Panc1 (cell line): ENCODE data around the gene ALDH2. TPM values are rescaled to one million over a fixed set of nuclear protein-coding genes. Genes with fewer than 3 reads are reported as not detected.
A peak's percentile ranks its signal among the peaks of the same experiment; 100 is the strongest.
"Not testable (repeated sequence)": the region's sequence is repeated elsewhere in the genome, so short reads cannot be mapped to it uniquely, and the experiment has no call there.

Experiments used
- ATAC-seq: fragments of 200-7000 bp; cut with Tn5 transposase; 2 replicates; pipeline ENCODE4 v1.9.1; 2020; ENCODE audit warnings: mild to moderate bottlenecking, moderate library complexity
- BruUV-seq: library from RNA; stranded (reverse); fragments of 400-500 nt; replicated peaks from 2 replicates; lab custom pipeline; 2021; lab: Mats Ljungman, UMichigan
- CTCF ChIA-PET: fragments of 300-600 bp; sonication (Branson Sonifier 250); formaldehyde crosslinking; loops from one replicate; lab custom pipeline; 2022; ENCODE audit warnings: antibody characterized with exemption; lab: Charles Lee
- POLR2A ChIA-PET: fragments of 300-600 bp; sonication (Branson Sonifier 250); formaldehyde crosslinking; loops from one replicate; lab custom pipeline; 2022; ENCODE audit warnings: antibody characterized with exemption; lab: Charles Lee
- DNase-seq: peaks from one replicate; pipeline ENCODE4 v3.0.0-alpha.2; 2010; ENCODE audit warnings: low read depth, low spot score
- H3K27ac ChIP-seq: 2 replicates; pipeline ENCODE4 v1.5.1; 2011; ENCODE audit warnings: mild to moderate bottlenecking, low read length, inconsistent platforms
- H3K27me3 ChIP-seq: fragments of 200-500 bp; sonication (Bioruptor generic); 2 replicates; pipeline ENCODE4 v1.6.0; 2014; ENCODE audit warnings: low read length, inconsistent platforms; ENCODE audit not compliant: control insufficient read depth, insufficient read depth
- H3K36me3 ChIP-seq: fragments of 200-500 bp; sonication (Bioruptor generic); 2 replicates; pipeline ENCODE4 v1.5.1; 2014; ENCODE audit warnings: inconsistent platforms, mild to moderate bottlenecking, low read length, moderate library complexity; ENCODE audit not compliant: control insufficient read depth, insufficient read depth
- H3K4me1 ChIP-seq: 2 replicates; pipeline ENCODE4 v1.5.1; 2011; ENCODE audit warnings: inconsistent platforms, mild to moderate bottlenecking, low read length, moderate library complexity; ENCODE audit not compliant: control insufficient read depth, insufficient read depth
- H3K4me3 ChIP-seq, 2 experiments: 2 replicates each; pipeline ENCODE4 v1.5.1; 2011 to 2012; ENCODE audit warnings: low read depth in 2 of 2, low read length in 2 of 2, mild to moderate bottlenecking in 2 of 2, inconsistent platforms in 1 of 2, moderate library complexity in 1 of 2
- H3K9me3 ChIP-seq: fragments of 200-500 bp; sonication (Bioruptor generic); 2 replicates; pipeline ENCODE4 v1.5.1; 2014; ENCODE audit warnings: low read depth, mild to moderate bottlenecking, inconsistent platforms, low read length, moderate library complexity; ENCODE audit not compliant: control insufficient read depth, insufficient read depth
- CTCF ChIP-seq: fragments of 450-650 bp; IDR thresholded peaks from 2 replicates; pipeline ENCODE4 v1.5.1; 2017; ENCODE audit warnings: mild to moderate bottlenecking
- POLR2AphosphoS5 ChIP-seq: IDR thresholded peaks from 2 replicates; pipeline ENCODE4 v1.6.1; 2012; ENCODE audit warnings: mild to moderate bottlenecking, low read depth, low read length, moderate library complexity
- REST ChIP-seq, 2 experiments: IDR thresholded peaks; 2 replicates each; pipeline ENCODE4 v1.6.1; 2011 to 2012; ENCODE audit warnings: low read depth in 2 of 2, control low read depth in 1 of 2, low read length in 1 of 2, mild to moderate bottlenecking in 1 of 2, moderate library complexity in 1 of 2; ENCODE audit not compliant: insufficient read depth in 1 of 2
- SIN3A ChIP-seq: IDR thresholded peaks from 2 replicates; pipeline ENCODE4 v1.6.1; 2012; ENCODE audit warnings: low read depth, mild to moderate bottlenecking, low read length, moderate library complexity, borderline replicate concordance; ENCODE audit not compliant: insufficient read depth
- TCF7L2 ChIP-seq: IDR thresholded peaks from 2 replicates; pipeline ENCODE4 v1.6.1; 2011; ENCODE audit warnings: mild to moderate bottlenecking, low read depth, low read length, inconsistent platforms
- in situ Hi-C: cut with HindIII; loops from 2 replicates; pipeline ENCODE4 v1.10.0; 2016; ENCODE audit warnings: low sequenced_read_pairs, low pct_unique_long_range_greater_than_20kb
- intact Hi-C: fragments of 100-400 bp; cut with micrococcal nuclease; formaldehyde crosslinking; loops from one replicate; pipeline ENCODE4 v1.10.0; 2022; ENCODE audit not compliant: unreplicated experiment
- total RNA-seq: library from RNA; stranded (reverse); gene quantifications from one replicate; pipeline ENCODE4 v1.2.1, GENCODE V29; 2021; ENCODE audit not compliant: unreplicated experiment

Gene ALDH2
- total RNA-seq, 1 experiment from 2014 or later, result 9.0 TPM

GRCh38 chr12:111816065-111816615 lies 49.4 kb downstream of the ALDH2 start:
- Histone ChIP-seq H3K4me3 (no peak overlapping the region), H3K4me1 (no peaks in the 10 kb centered on the region), H3K27ac (no peak overlapping the region), H3K27me3 (no peaks in the 10 kb centered on the region; the same call in 1 of the 2 replicates), H3K36me3 (no peaks in the 10 kb centered on the region), H3K9me3 (no peaks in the 10 kb centered on the region)
- in situ Hi-C loops (no loop called here), intact Hi-C loops (no loop called here)
- ATAC-seq (no peak), DNase-seq (no peak)
- TF ChIP-seq TCF7L2, result peak; percentile 84
- no peak for TF ChIP-seq CTCF
- no TSS peak for BruUV-seq
- POLR2A ChIA-PET, result interaction anchor here (0.6 kb wide), 2 partner anchors 9 to 1315 kb away, joined by 3 to 6 read pairs; no protein-coding TSS in a partner anchor
- CTCF ChIA-PET, result no interaction called here

- CTCF ChIA-PET, DNase-seq, BruUV-seq, intact Hi-C loops, H3K9me3 ChIP-seq, H3K4me1 ChIP-seq, H3K4me3 ChIP-seq, H3K36me3 ChIP-seq, H3K27me3 ChIP-seq, ATAC-seq, H3K27ac ChIP-seq, POLR2A ChIA-PET, in situ Hi-C loops: not testable (repeated sequence)
Measured at GRCh38 chr12:111816898-111817297, 50.2 kb downstream of the ALDH2 start.

- in situ Hi-C loops (no loop called here), intact Hi-C loops (no loop called here)
- H3K27me3 ChIP-seq, result no peaks in the 10 kb centered on the region; the same call in 1 of the 2 replicates
- H3K27ac ChIP-seq, result no peak overlapping the region
- ATAC-seq (no peak), DNase-seq (no peak)
- ChIA-PET CTCF (no interaction called here), POLR2A (no interaction called here)
- H3K4me1 ChIP-seq, result no peaks in the 10 kb centered on the region
- H3K9me3 ChIP-seq, result no peaks in the 10 kb centered on the region
- H3K36me3 ChIP-seq, result no peaks in the 10 kb centered on the region
- no peak for TF ChIP-seq POLR2AphosphoS5
- TF ChIP-seq REST (IDR thresholded peaks at IDR 0.05; ENCODE audit: insufficient read depth in 1 of 2, low read depth in 2 of 2, low read length in 1 of 2), result no peak
- TF ChIP-seq TCF7L2, result no peak
- no peak for TF ChIP-seq SIN3A
- no peak for TF ChIP-seq CTCF
- BruUV-seq, result no TSS peak
- no peak overlapping the region for H3K4me3 ChIP-seq
Measured at GRCh38 chr12:111818340-111818739, 51.6 kb downstream of the ALDH2 start.
